PC-9 (cell line): ENCODE measurements around the gene CEP85L. TPM values are rescaled to one million over a fixed set of nuclear protein-coding genes. Genes with fewer than 3 reads are reported as not detected.

ENCODE experiments used
- BruUV-seq: library from RNA; stranded (reverse); fragments of 400-500 nt; replicated peaks from 2 replicates; lab custom pipeline; 2021; lab: Mats Ljungman, UMichigan
- CTCF ChIA-PET: fragments of 300-600 bp; sonication (Branson Sonifier 250); formaldehyde crosslinking; loops from one replicate; lab custom pipeline; 2022; ENCODE audit warnings: antibody characterized with exemption; lab: Charles Lee
- POLR2A ChIA-PET: fragments of 300-600 bp; sonication (Branson Sonifier 250); formaldehyde crosslinking; loops from one replicate; lab custom pipeline; 2022; ENCODE audit warnings: antibody characterized with exemption; ENCODE audit not compliant: unreplicated experiment; lab: Charles Lee
- DNase-seq, 2 experiments: peaks; one replicate each; pipeline versions ENCODE4 v3.0.0 to v3.0.0-alpha.2; 2015 to 2022; ENCODE audit warnings: mixed read lengths in 1 of 2
- H2AFZ ChIP-seq: fragments of 200-600 bp; sonication (generic); 2 replicates; pipeline ENCODE4 v1.8.1; 2017; ENCODE audit warnings: antibody characterized with exemption
- H3F3A ChIP-seq: fragments of 200-600 bp; sonication (generic); 2 replicates; pipeline ENCODE4 v1.8.1; 2017; ENCODE audit warnings: antibody characterized with exemption, mild to moderate bottlenecking, low read depth; ENCODE audit not compliant: insufficient read depth
- H3K27ac ChIP-seq: fragments of 200-600 bp; sonication (generic); 2 replicates; pipeline ENCODE4 v1.6.1; 2016; ENCODE audit warnings: mixed run types
- H3K27me3 ChIP-seq: fragments of 200-600 bp; sonication (generic); 2 replicates; pipeline ENCODE4 v1.6.1; 2016; ENCODE audit warnings: low read depth, mixed run types; ENCODE audit not compliant: insufficient read depth
- H3K36me3 ChIP-seq: fragments of 200-600 bp; sonication (generic); 2 replicates; pipeline ENCODE4 v1.6.1; 2016; ENCODE audit warnings: low read depth, mixed run types
- H3K4me1 ChIP-seq: fragments of 200-600 bp; sonication (generic); replicated peaks from 2 replicates; pipeline ENCODE4 v1.6.1; 2016; ENCODE audit warnings: mixed run types; ENCODE audit not compliant: insufficient read depth
- H3K4me2 ChIP-seq: fragments of 200-600 bp; sonication (generic); 2 replicates; pipeline ENCODE4 v1.6.1; 2017; ENCODE audit warnings: mixed run types
- H3K4me3 ChIP-seq: fragments of 200-600 bp; sonication (generic); 2 replicates; pipeline ENCODE4 v1.6.1; 2016; ENCODE audit warnings: mixed run types
- H3K79me2 ChIP-seq: fragments of 200-600 bp; sonication (generic); 2 replicates; pipeline ENCODE4 v1.6.1; 2017; ENCODE audit warnings: low read depth, mixed run types
- H3K9me2 ChIP-seq: fragments of 200-600 bp; sonication (generic); 2 replicates; pipeline ENCODE4 v1.8.1; 2017; ENCODE audit warnings: mild to moderate bottlenecking; ENCODE audit not compliant: insufficient read depth
- H3K9me3 ChIP-seq: fragments of 200-600 bp; sonication (generic); 2 replicates; pipeline ENCODE4 v1.8.1; 2016; ENCODE audit warnings: low read depth; ENCODE audit not compliant: insufficient read depth
- H4K20me1 ChIP-seq: fragments of 200-600 bp; sonication (generic); 2 replicates; pipeline ENCODE4 v1.8.1; 2017; ENCODE audit not compliant: insufficient read depth
- EZH2 ChIP-seq: fragments of 200-600 bp; sonication (generic); IDR thresholded peaks from 2 replicates; pipeline ENCODE4 v1.8.0; 2017; ENCODE audit warnings: antibody characterized with exemption, low read depth
- intact Hi-C: fragments of 100-400 bp; cut with micrococcal nuclease; formaldehyde crosslinking; loops from one replicate; pipeline ENCODE4 v1.10.0; 2022; ENCODE audit not compliant: unreplicated experiment
- total RNA-seq: library from RNA; stranded (reverse); gene quantifications from 2 replicates; pipeline ENCODE4 v1.2.3, GENCODE V29; 2021
- TF ChIP-seq, protein P1 (sequence below): fragments of 200-600 bp; sonication (generic); conservative IDR thresholded peaks from 2 replicates; pipeline ENCODE4 v1.6.1; 2017; ENCODE audit warnings: mixed run types, antibody characterized with exemption, mild to moderate bottlenecking, moderate library complexity

The CEP85L gene
- total RNA-seq, 1 experiment from 2014 or later: 3.0 TPM

DNA sequence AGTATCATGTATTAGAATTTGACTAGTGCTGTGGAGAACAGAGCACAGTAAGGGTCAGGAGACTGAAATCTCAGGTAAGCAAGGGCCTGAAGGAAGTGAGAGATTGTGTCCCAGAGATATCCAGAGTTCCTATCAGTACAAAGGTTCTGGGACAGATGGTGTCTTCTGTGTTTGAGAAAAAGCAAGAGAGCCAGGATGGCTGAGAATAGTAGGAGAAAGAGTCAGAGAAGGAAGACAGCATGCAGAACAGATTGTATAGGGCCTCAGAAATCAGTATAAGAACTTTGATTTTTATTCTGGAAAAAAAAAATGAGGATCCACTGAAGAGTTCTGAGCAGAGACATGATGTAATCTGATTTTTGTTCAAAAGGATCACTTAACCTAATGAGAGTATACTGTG, 178.1 kb downstream of the CEP85L start:
- no peaks in the 10 kb centered on the region for H3K27me3 ChIP-seq
- H3K36me3 ChIP-seq: no peaks in the 10 kb centered on the region
- H3K4me1 ChIP-seq: no peaks in the 10 kb centered on the region
- no peak overlapping the region for H3K4me2 ChIP-seq
- H3F3A ChIP-seq: no peaks in the 10 kb centered on the region
- intact Hi-C loops: no loop called here
- H2AFZ ChIP-seq: no peak overlapping the region
- H3K27ac ChIP-seq: no peak overlapping the region
- CTCF ChIA-PET: no interaction called here
- H3K9me3 ChIP-seq: no peaks in the 10 kb centered on the region
- H3K9me2 ChIP-seq: no peaks in the 10 kb centered on the region
- BruUV-seq: no TSS peak
- POLR2A ChIA-PET: no interaction called here
- no peaks in the 10 kb centered on the region for H4K20me1 ChIP-seq
- TF ChIP-seq EZH2: no peak
- TF ChIP-seq, protein P1, sequence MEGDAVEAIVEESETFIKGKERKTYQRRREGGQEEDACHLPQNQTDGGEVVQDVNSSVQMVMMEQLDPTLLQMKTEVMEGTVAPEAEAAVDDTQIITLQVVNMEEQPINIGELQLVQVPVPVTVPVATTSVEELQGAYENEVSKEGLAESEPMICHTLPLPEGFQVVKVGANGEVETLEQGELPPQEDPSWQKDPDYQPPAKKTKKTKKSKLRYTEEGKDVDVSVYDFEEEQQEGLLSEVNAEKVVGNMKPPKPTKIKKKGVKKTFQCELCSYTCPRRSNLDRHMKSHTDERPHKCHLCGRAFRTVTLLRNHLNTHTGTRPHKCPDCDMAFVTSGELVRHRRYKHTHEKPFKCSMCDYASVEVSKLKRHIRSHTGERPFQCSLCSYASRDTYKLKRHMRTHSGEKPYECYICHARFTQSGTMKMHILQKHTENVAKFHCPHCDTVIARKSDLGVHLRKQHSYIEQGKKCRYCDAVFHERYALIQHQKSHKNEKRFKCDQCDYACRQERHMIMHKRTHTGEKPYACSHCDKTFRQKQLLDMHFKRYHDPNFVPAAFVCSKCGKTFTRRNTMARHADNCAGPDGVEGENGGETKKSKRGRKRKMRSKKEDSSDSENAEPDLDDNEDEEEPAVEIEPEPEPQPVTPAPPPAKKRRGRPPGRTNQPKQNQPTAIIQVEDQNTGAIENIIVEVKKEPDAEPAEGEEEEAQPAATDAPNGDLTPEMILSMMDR: no peak
- no peaks in the 10 kb centered on the region for H3K79me2 ChIP-seq
- H3K4me3 ChIP-seq: no peak overlapping the region
- peak in 1 of 2 experiments; percentile 28 for DNase-seq

DNA sequence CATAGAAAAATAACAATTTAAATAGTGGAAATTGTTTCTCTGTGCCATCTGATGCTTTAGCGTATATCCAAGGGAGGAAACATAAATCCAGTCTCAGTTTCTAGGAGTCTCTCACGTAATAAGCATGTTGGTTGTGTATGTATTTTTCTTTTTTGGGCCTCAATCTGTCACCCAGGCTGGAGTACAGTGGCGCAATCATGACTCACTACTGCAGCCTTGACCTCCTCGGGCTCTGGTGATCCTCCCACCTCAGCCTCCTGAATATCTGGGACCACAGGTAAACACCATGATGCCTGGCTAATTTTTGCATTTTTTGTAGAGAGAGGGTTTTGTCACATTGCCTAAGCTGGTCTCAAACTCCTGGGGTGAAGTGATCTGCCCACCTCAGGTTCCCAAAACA, 181.9 kb downstream of the CEP85L start:
- H3K4me2 ChIP-seq: no peak overlapping the region
- H3K9me3 ChIP-seq: no peaks in the 10 kb centered on the region
- intact Hi-C loops: no loop called here
- peak in 1 of 2 experiments; percentile 4 for DNase-seq
- no peaks in the 10 kb centered on the region for H3K27me3 ChIP-seq
- CTCF ChIA-PET: no interaction called here
- H3K79me2 ChIP-seq: no peaks in the 10 kb centered on the region
- POLR2A ChIA-PET: no interaction called here
- H3K9me2 ChIP-seq: no peaks in the 10 kb centered on the region
- no peaks in the 10 kb centered on the region for H3K4me1 ChIP-seq
- H3K36me3 ChIP-seq: peaks cover 10% of the 10 kb centered on the region; the same call in 1 of the 2 replicates
- TF ChIP-seq, protein P1: no peak
- no peak for TF ChIP-seq EZH2
- H4K20me1 ChIP-seq: no peaks in the 10 kb centered on the region
- BruUV-seq: no TSS peak
- no peak overlapping the region for H3K27ac ChIP-seq
- no peak overlapping the region for H2AFZ ChIP-seq
- no peak overlapping the region for H3K4me3 ChIP-seq
- H3F3A ChIP-seq: no peaks in the 10 kb centered on the region

DNA sequence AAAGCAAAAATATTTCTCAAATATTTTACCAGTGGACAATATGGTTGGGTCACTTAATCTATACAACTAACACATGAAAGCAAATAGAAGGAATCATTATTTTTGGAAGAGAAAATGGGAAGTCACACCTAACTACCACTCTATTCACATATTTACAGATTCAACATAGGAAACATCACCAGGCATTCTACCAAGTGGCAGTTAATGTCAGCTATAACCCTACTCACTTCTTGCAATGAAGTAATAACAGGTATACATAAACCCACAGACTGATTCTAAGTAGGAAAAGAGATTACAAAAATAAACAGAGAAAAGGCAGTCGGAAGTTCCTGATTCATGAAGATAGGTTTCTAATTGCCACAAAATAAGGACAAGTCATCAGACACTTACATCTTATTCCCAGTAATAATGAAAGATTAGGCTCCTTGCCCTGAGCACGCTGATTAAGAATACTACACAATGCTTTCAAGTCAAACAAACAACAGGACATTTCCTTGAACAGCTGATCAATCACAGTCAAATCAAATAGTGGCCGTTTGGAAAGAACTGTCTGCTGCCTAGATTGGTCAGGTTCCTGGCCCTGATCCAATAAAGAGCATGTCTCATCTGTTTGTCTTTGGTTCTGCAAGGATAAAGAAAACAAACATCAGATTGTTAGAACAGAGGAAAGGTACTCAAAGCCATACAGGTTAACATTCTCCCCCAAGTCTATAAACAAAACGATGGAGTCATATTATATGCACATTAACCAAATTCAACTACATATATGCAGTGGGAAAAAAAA, 182.5 kb downstream of the CEP85L start:
- no peak overlapping the region for H3K4me3 ChIP-seq
- no peaks in the 10 kb centered on the region for H3K27me3 ChIP-seq
- ChIA-PET POLR2A (no interaction called here), CTCF (no interaction called here)
- H3K9me2 ChIP-seq: no peaks in the 10 kb centered on the region
- peak in 1 of 2 experiments; percentile 50 for DNase-seq
- no TSS peak for BruUV-seq
- H3K27ac ChIP-seq: no peak overlapping the region
- no peak overlapping the region for H2AFZ ChIP-seq
- no peaks in the 10 kb centered on the region for H3K9me3 ChIP-seq
- no peaks in the 10 kb centered on the region for H4K20me1 ChIP-seq
- H3K79me2 ChIP-seq: no peaks in the 10 kb centered on the region
- H3K4me2 ChIP-seq: no peak overlapping the region
- intact Hi-C loops: no loop called here
- TF ChIP-seq EZH2: no peak
- TF ChIP-seq, protein P1: no peak
- peaks cover 10% of the 10 kb centered on the region; the same call in 1 of the 2 replicates for H3K36me3 ChIP-seq
- no peaks in the 10 kb centered on the region for H3F3A ChIP-seq
- H3K4me1 ChIP-seq: no peaks in the 10 kb centered on the region
